Tibial artery (tissue), 4 donors: ENCODE results near the gene TRIP6.

Experiments used
- DNase-seq, 2 donors: peaks; one replicate each; pipeline ENCODE4 v3.0.0-alpha.2; 2019
- H3K27ac ChIP-seq, 2 donors: fragments of 200-600 bp; sonication (generic) in 1 of 2; 1 replicate in 1 of 2; 2 replicates in 1 of 2; pipeline ENCODE4 v1.5.1; 2018 to 2019; ENCODE audit warnings: mild to moderate bottlenecking in 1 of 2
- H3K27me3 ChIP-seq, 2 donors: fragments of 200-600 bp; sonication (generic) in 1 of 2; one replicate each; pipeline versions ENCODE4 v1.5.1 to v1.6.0; 2016 to 2019
- H3K36me3 ChIP-seq, 3 donors: fragments of 200-600 bp; sonication (generic) in 2 of 3; one replicate each; pipeline ENCODE4 v1.5.1; 2016 to 2019; ENCODE audit warnings: mild to moderate bottlenecking in 2 of 3
- H3K4me1 ChIP-seq, 4 donors: fragments of 200-600 bp; sonication (generic) in 2 of 4; 1 replicate in 3 of 4; 2 replicates in 1 of 4; pipeline ENCODE4 v1.5.1; 2016 to 2019
- H3K4me3 ChIP-seq, 2 donors: fragments of 200-600 bp; sonication (generic) in 1 of 2; 1 replicate in 1 of 2; 2 replicates in 1 of 2; pipeline ENCODE4 v1.5.1; 2018 to 2019; ENCODE audit warnings: mild to moderate bottlenecking in 2 of 2
- H3K9me3 ChIP-seq, 3 donors: fragments of 200-600 bp; sonication (generic) in 1 of 3; one replicate each; pipeline ENCODE4 v1.5.1; 2016 to 2019
- CTCF ChIP-seq, 2 experiments: fragments of 200-600 bp in 1 of 2; fragments of 450-650 bp in 1 of 2; IDR thresholded peaks; one replicate each; pipeline ENCODE4 v1.5.1; 2017 to 2019; ENCODE audit warnings: antibody characterized with exemption in 2 of 2, mild to moderate bottlenecking in 1 of 2, moderate library complexity in 1 of 2
- intact Hi-C: fragments of 100-400 bp; cut with DNase I; formaldehyde crosslinking; loops from one replicate; pipeline ENCODE4 v1.15.0; 2023; ENCODE audit warnings: low total_unique reads

TRIP6 gene

GRCh38 chr7:100921039-100921438 is 53.9 kb downstream of the TRIP6 start:
- intact Hi-C loops = no loop called here
- Histone ChIP-seq H3K27ac (no peak overlapping the region), H3K36me3 (no peaks in the 10 kb centered on the region), H3K9me3 (no peaks in the 10 kb centered on the region), H3K4me1 (no peaks in the 10 kb centered on the region), H3K4me3 (no peak overlapping the region), H3K27me3 (peaks cover 0 to 21% of the 10 kb centered on the region in 2 donors)
- DNase-seq = no peak
- TF ChIP-seq CTCF (IDR thresholded peaks at IDR 0.05) = no peak
